HepG2 (cell line): ENCODE data around the gene APOA1. TPM values are rescaled to one million over a fixed set of nuclear protein-coding genes. Genes with fewer than 3 reads are reported as not detected.
A peak's percentile ranks its signal among the peaks of the same experiment; 100 is the strongest.

Source experiments
- ATF5 ChIP-seq: sonication (generic); formaldehyde crosslinking; IDR thresholded peaks from 2 replicates; pipeline ENCODE4 v1.4.0; 2020; ENCODE audit warnings: mild to moderate bottlenecking, low read depth, missing genetic modification reagents
- BCLAF1 ChIP-seq: fragments of 450-650 bp; IDR thresholded peaks from 2 replicates; pipeline ENCODE4 v1.6.1; 2017; ENCODE audit warnings: mild to moderate bottlenecking
- CTCF ChIP-seq: sonication (generic); formaldehyde crosslinking; IDR thresholded peaks from 2 replicates; pipeline ENCODE4 v1.5.0; 2020; ENCODE audit warnings: mild to moderate bottlenecking, missing genetic modification reagents, moderate library complexity
- HMG20A ChIP-seq: IDR thresholded peaks from 2 replicates; pipeline ENCODE4 v1.6.1; 2016; ENCODE audit warnings: borderline replicate concordance
- HMGA1 ChIP-seq: sonication (generic); formaldehyde crosslinking; conservative IDR thresholded peaks from 2 replicates; pipeline ENCODE4 v1.4.0; 2020; ENCODE audit warnings: missing genetic modification reagents
- HNRNPL ChIP-seq: fragments of 200-400 bp; formaldehyde crosslinking; IDR thresholded peaks from 2 replicates; pipeline ENCODE4 v1.6.1; 2017; ENCODE audit warnings: mild to moderate bottlenecking, low read depth, low read length
- MXD3 ChIP-seq: IDR thresholded peaks from 2 replicates; pipeline ENCODE4 v1.6.1; 2016; ENCODE audit warnings: mild to moderate bottlenecking, missing biosample characterization, missing genetic modification reagents
- NFYB ChIP-seq: sonication (generic); formaldehyde crosslinking; IDR thresholded peaks from 2 replicates; pipeline ENCODE4 v1.4.0; 2020; ENCODE audit warnings: missing genetic modification reagents
- PPARG ChIP-seq: conservative IDR thresholded peaks from 2 replicates; pipeline ENCODE4 v1.6.1; 2016; ENCODE audit warnings: missing biosample characterization, missing genetic modification reagents
- REPIN1 ChIP-seq: sonication (generic); formaldehyde crosslinking; IDR thresholded peaks from 2 replicates; pipeline ENCODE4 v1.8.0; 2022; ENCODE audit warnings: missing genetic modification reagents, low read depth, mild to moderate bottlenecking, borderline replicate concordance
- SALL1 ChIP-seq: sonication (generic); formaldehyde crosslinking; IDR thresholded peaks from 2 replicates; pipeline ENCODE4 v1.8.0; 2022; ENCODE audit warnings: mild to moderate bottlenecking, missing genetic modification reagents
- SP5 ChIP-seq: IDR thresholded peaks from 2 replicates; pipeline ENCODE4 v1.6.1; 2016; ENCODE audit warnings: low read depth, borderline replicate concordance
- ZNF234 ChIP-seq: sonication (generic); formaldehyde crosslinking; conservative IDR thresholded peaks from 2 replicates; pipeline ENCODE4 v1.5.1; 2020; ENCODE audit warnings: mild to moderate bottlenecking, missing genetic modification reagents
- ZNF432 ChIP-seq: sonication (generic); formaldehyde crosslinking; IDR thresholded peaks from 2 replicates; pipeline ENCODE4 v1.5.0; 2020; ENCODE audit warnings: missing genetic modification reagents, mild to moderate bottlenecking, borderline replicate concordance
- ZNF570 ChIP-seq: sonication (generic); formaldehyde crosslinking; IDR thresholded peaks from 2 replicates; pipeline ENCODE4 v1.4.0; 2020; ENCODE audit warnings: mild to moderate bottlenecking, missing genetic modification reagents, borderline replicate concordance
- ZNF770 ChIP-seq: sonication (generic); formaldehyde crosslinking; IDR thresholded peaks from 2 replicates; pipeline ENCODE4 v1.5.0; 2020; ENCODE audit warnings: mild to moderate bottlenecking, missing genetic modification reagents
- polyA plus RNA-seq, 8 experiments: library from polyadenylated mRNA; depleted of rRNA in 3 of 8; stranded (reverse) in 7 of 8; unstranded in 1 of 8; fragments of >200 nt; fragmentation: Illumina TruSeq in 4 of 8; extraction: Trizol in 4 of 8; gene quantifications; 2 replicates each; pipeline versions ENCODE4 v1.2.1 to v1.2.3, GENCODE V29; 2011 to 2016; ENCODE audit warnings: low read depth in 4 of 8, missing spikeins in 1 of 8, mixed read lengths in 1 of 8; ENCODE audit not compliant: insufficient read depth in 1 of 8
- total RNA-seq, 5 experiments: library from RNA; depleted of rRNA; stranded (reverse); fragments of >200 nt; fragmentation: Illumina TruSeq; extraction: Trizol; gene quantifications; 2 replicates each; pipeline ENCODE4 v1.2.3, GENCODE V29; 2016; ENCODE audit warnings: low read depth in 1 of 5
- TF ChIP-seq, protein P1 (sequence below): IDR thresholded peaks from 2 replicates; pipeline ENCODE4 v1.6.1; 2016
- TF ChIP-seq, protein P2 (sequence below): sonication (generic); formaldehyde crosslinking; IDR thresholded peaks from 2 replicates; pipeline ENCODE4 v1.9.0; 2021; ENCODE audit warnings: missing genetic modification reagents, borderline replicate concordance

Gene APOA1
- total and polyA plus RNA-seq, 2 of the 13 experiments (the other 11 are each of a cell fraction or from before 2014, with no cell fraction given): 1,973 to 5,485 TPM

DNA sequence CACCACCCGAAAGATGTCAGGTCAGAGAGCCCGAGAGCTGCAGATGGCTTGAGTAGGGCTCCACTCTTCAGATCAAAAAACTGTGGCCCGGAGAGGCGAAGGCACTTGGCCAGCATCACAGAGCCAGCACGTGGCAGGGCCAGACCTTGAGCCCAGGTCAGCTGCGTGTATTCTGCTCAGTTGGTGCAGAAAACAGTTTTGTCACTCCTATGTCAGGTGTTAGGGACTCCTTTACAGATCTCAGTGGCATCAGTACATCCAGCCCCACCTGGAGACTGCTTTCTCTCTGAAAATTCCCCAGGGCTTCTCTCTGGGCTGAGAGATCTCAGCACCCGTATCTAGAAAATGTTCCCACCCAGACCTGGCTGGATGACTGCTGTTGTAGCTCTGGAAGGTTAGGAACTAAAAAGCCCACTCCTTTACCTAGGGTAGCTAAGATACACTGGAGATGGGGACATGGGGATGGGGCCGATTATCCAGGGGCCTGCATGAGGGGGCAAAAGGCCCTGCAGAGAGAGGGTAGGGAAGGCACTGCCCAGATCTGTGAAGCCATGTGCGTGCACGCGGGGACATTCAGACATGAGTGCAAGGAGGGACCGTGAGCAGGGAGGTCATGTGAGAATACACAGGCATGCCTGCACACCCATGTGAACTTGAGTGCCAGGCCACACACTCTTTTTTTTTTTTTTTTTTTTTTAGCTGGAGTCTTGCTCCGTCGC lies 3.4 kb downstream of the APOA1 start (continued):
- TF ChIP-seq, protein P1, sequence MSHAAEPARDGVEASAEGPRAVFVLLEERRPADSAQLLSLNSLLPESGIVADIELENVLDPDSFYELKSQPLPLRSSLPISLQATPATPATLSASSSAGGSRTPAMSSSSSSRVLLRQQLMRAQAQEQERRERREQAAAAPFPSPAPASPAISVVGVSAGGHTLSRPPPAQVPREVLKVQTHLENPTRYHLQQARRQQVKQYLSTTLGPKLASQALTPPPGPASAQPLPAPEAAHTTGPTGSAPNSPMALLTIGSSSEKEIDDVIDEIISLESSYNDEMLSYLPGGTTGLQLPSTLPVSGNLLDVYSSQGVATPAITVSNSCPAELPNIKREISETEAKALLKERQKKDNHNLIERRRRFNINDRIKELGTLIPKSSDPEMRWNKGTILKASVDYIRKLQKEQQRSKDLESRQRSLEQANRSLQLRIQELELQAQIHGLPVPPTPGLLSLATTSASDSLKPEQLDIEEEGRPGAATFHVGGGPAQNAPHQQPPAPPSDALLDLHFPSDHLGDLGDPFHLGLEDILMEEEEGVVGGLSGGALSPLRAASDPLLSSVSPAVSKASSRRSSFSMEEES (CRISPR knock-in tag): peak; percentile 87
- TF ChIP-seq NFYB (CRISPR knock-in tag) (peak; percentile 13; the same call in 1 of the 2 replicates), HNRNPL (peak; percentile 46; the same call in 1 of the 2 replicates), HMG20A (CRISPR knock-in tag) (no peak; the same call in none of the 2 replicates), ATF5 (CRISPR knock-in tag) (no peak), PPARG (peak; percentile 35; the same call in 1 of the 2 replicates), SP5 (CRISPR knock-in tag) (peak; percentile 46; the same call in 1 of the 2 replicates), ZNF770 (0 out of 2 replicates have a peak, but pooled peaks have one; percentile 19), ZNF432 (CRISPR knock-in tag) (no peak), HMGA1 (no peak), BCLAF1 (no peak), ZNF234 (CRISPR knock-in tag) (no peak; the same call in 1 of the 2 replicates), CTCF (CRISPR knock-in tag) (no peak; the same call in none of the 2 replicates), MXD3 (CRISPR knock-in tag) (peak; percentile 53; the same call in 1 of the 2 replicates), ZNF570 (CRISPR knock-in tag) (no peak), SALL1 (peak; percentile 92), REPIN1 (CRISPR knock-in tag) (peak; percentile 43)
- TF ChIP-seq, protein P2, sequence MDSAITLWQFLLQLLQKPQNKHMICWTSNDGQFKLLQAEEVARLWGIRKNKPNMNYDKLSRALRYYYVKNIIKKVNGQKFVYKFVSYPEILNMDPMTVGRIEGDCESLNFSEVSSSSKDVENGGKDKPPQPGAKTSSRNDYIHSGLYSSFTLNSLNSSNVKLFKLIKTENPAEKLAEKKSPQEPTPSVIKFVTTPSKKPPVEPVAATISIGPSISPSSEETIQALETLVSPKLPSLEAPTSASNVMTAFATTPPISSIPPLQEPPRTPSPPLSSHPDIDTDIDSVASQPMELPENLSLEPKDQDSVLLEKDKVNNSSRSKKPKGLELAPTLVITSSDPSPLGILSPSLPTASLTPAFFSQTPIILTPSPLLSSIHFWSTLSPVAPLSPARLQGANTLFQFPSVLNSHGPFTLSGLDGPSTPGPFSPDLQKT: no peak
